Measurements from ENCODE around the gene LRSAM1.

LRSAM1 gene

DNA sequence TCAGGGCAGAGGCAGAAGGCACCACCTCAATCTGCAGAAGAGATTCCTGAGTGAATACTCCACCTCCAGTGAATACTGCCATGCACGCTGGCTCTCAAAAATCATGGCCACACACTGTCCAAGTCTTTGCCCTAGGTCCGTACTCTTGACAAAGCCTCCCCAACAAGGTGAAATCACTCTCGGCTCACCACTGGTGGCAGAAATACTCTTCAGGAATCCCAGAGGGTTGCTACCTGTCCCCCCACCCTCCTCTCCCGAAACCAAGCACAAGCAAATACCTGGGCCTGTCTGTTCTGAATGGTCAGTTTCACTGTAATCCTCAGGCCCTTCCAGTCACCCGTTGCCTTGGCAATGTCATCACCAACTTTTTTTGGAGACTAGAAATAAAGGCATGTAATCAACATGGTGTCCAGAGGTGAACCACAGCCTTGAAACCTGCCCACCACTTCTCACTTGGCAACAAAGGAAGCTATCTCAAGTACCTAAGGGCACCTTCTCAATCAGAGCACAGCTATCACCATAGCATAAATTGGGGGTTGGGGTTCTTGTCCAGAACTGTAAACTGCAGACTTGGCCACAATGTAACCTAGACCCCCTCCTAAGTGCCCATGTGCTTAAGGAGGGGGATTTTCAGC lies 1.9 kb upstream of the LRSAM1 start:
- peak; percentile 16 for DNase-seq (ENCODE audit: low read depth)
- H3K4me3 ChIP-seq (ENCODE audit: low read depth, low read length), result peak overlapping the region; percentile 100
- TF ChIP-seq MYC (IDR thresholded peaks at IDR 0.05; ENCODE audit: low read depth, low read length) (no peak), POLR2A (IDR thresholded peaks at IDR 0.05; ENCODE audit: extremely low read depth, insufficient read length) (no peak)
- TF ChIP-seq, protein P1, sequence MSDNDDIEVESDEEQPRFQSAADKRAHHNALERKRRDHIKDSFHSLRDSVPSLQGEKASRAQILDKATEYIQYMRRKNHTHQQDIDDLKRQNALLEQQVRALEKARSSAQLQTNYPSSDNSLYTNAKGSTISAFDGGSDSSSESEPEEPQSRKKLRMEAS (IDR thresholded peaks at IDR 0.05; ENCODE audit: low read depth, low read length), result no peak
- TF ChIP-seq, protein P2, sequence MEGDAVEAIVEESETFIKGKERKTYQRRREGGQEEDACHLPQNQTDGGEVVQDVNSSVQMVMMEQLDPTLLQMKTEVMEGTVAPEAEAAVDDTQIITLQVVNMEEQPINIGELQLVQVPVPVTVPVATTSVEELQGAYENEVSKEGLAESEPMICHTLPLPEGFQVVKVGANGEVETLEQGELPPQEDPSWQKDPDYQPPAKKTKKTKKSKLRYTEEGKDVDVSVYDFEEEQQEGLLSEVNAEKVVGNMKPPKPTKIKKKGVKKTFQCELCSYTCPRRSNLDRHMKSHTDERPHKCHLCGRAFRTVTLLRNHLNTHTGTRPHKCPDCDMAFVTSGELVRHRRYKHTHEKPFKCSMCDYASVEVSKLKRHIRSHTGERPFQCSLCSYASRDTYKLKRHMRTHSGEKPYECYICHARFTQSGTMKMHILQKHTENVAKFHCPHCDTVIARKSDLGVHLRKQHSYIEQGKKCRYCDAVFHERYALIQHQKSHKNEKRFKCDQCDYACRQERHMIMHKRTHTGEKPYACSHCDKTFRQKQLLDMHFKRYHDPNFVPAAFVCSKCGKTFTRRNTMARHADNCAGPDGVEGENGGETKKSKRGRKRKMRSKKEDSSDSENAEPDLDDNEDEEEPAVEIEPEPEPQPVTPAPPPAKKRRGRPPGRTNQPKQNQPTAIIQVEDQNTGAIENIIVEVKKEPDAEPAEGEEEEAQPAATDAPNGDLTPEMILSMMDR (IDR thresholded peaks at IDR 0.05; ENCODE audit: low read depth, low read length), result no peak

DNA sequence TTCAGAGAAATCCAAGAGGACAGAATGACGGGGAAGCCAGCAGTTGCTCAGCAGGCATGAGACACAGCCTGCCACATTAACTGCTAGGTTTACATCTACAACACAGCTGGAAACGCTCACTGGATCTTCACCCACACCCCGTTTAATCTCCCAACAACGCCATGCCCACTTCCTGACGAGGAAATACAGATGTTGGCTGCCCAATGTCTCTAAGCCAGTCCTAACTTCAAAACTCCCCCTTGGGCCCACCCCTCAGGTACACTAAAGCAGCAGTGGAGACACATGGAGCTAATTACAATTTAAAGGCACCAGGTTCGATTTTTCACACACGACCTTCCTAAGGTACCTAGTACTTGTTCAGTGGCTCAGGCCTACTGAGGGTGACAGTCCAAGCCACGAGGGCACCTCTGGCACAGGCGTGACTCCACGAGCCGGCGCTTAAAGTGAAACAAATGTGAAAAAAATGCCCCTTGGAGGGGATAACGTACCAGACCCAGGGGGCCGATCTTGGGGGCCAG lies 1.0 kb upstream of the LRSAM1 start:
- DNase-seq (ENCODE audit: low read depth), result peak; percentile 35
- TF ChIP-seq, protein P1 (IDR thresholded peaks at IDR 0.05; ENCODE audit: low read depth, low read length), result no peak
- H3K4me3 ChIP-seq (ENCODE audit: low read depth, low read length), result peak overlapping the region; percentile 100

DNA sequence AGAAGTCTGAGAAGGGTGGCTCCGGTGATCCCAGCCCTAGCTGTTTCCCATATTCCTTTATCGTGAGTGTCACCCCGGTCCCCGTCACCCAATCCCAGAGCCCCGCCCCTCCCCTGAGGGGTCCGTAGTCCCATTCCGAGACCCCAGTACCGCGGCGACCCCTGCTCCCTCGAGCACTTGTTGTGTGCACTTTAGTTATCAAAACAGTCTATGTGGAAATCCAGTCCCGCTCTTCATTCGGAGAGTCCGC lies 223 bp downstream of the LRSAM1 start:
- peak overlapping the region; percentile 100 for H3K4me3 ChIP-seq (ENCODE audit: low read depth, low read length)
- TF ChIP-seq, protein P2 (IDR thresholded peaks at IDR 0.05; ENCODE audit: low read depth, low read length), result no peak
- TF ChIP-seq MYC (IDR thresholded peaks at IDR 0.05; ENCODE audit: low read depth, low read length), result no peak
- TF ChIP-seq, protein P1 (IDR thresholded peaks at IDR 0.05; ENCODE audit: low read depth, low read length), result no peak
- no peak for TF ChIP-seq POLR2A (IDR thresholded peaks at IDR 0.05; ENCODE audit: extremely low read depth, insufficient read length)
- no peak for DNase-seq (ENCODE audit: low read depth)

DNA sequence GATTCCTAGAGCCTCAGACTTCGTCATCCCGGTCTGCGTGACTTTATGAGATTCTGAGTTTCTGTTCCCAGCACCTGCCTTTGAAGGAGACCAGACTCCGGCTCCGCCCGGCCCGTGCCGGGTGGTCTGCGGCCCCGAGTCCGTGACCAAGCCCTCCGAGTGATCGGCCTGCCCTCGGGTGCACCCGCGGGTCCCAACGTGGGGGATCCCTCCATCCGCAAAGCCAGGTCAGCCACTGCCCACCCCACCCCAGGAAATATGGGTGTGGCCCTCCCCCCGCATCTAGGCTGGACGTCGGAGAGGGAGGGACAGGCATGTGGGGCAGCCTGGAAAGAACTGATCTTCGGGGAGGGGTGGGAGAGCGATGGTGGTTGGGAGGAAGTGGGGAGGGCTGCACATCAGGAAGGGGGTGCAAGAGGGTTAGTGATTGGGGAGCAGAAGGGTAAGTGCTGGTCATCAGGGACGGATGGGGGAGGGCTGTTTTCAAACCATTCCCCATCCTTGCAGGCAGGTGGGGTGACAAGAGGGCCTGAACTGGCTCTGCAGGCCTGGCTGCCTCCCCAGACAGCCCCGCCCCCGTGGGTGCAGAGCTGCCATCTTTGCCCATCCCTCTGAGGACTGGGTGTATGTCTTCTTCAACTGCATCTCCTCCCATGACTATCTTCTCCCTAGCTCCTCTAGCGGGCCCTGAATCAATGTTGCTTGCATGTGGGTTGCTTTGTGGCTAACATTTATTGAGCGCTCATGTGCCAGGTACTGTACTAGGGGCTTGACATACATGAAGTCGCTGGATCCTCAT lies 747 bp downstream of the LRSAM1 start:
- TF ChIP-seq, protein P2 (IDR thresholded peaks at IDR 0.05; ENCODE audit: low read depth, low read length), result no peak
- TF ChIP-seq, protein P1 (IDR thresholded peaks at IDR 0.05; ENCODE audit: low read depth, low read length), result no peak
- H3K4me3 ChIP-seq (ENCODE audit: low read depth, low read length), result peak overlapping the region; percentile 100
- peak; percentile 61 for DNase-seq (ENCODE audit: low read depth)

DNA sequence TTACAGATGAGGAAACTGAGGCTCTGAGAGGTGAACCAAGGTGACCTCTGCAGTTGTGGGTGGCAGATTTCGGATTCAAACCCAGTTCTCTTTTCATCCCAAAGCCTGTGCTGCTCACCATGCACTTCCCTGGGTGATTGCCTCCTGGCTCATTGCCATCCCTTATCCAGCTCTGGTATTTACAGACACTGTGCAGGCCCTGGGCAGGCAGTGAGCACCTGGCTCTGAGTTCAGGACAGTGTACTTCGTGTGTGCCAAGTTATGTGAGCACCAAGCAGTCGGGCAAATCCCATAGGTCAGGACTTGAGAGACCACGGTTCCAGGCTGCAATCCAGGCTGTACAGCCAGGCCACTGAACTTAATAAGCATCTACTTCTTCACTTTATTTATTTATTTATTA lies 1.4 kb downstream of the LRSAM1 start:
- peak overlapping the region; percentile 100 for H3K4me3 ChIP-seq (ENCODE audit: low read depth, low read length)
- TF ChIP-seq MYC (IDR thresholded peaks at IDR 0.05; ENCODE audit: low read depth, low read length) (no peak), POLR2A (IDR thresholded peaks at IDR 0.05; ENCODE audit: extremely low read depth, insufficient read length) (no peak)
- TF ChIP-seq, protein P2 (IDR thresholded peaks at IDR 0.05; ENCODE audit: low read depth, low read length), result no peak
- TF ChIP-seq, protein P1 (IDR thresholded peaks at IDR 0.05; ENCODE audit: low read depth, low read length), result no peak
- DNase-seq (ENCODE audit: low read depth), result no peak

DNA sequence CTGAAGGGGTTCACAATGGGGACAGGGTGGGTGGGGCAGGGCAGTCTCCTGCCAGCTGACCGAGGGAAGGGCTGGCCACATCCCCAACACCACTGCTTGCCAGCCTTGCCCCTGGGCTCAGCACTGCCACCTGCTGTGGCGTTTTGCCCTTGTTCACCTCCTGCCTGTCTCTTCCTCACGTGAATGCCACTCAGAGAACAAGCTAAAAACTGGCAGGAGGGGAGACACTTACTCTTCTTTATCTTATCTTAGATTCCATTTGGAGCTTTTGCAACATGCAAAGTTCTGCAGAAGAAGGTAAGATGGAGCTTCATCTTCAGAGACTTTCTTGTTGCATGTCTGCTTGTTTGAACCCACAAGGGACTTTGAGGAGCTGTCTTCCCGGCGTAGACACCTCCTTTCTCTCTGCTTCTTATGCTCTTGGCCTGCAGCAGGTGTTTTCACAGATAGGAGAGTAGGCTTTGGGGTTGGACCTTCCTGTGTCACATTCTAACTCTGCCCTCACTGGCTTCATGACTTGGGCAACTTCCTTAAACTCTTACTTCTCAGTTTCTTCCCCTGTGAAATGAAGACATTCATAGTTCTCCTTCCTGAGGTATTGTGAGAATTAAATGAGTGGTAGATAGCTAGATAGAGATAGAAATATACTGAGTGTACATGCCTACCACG lies 4.1 kb downstream of the LRSAM1 start:
- DNase-seq (ENCODE audit: low read depth), result peak; percentile 86
- H3K4me3 ChIP-seq (ENCODE audit: low read depth, low read length), result peak overlapping the region; percentile 32
- TF ChIP-seq, protein P2 (IDR thresholded peaks at IDR 0.05; ENCODE audit: low read depth, low read length), result peak; percentile 28
- TF ChIP-seq MYC (IDR thresholded peaks at IDR 0.05; ENCODE audit: low read depth, low read length), result peak; percentile 72
- TF ChIP-seq, protein P1 (IDR thresholded peaks at IDR 0.05; ENCODE audit: low read depth, low read length), result peak; percentile 62; the same call in 1 of the 2 replicates
- no peak for TF ChIP-seq POLR2A (IDR thresholded peaks at IDR 0.05; ENCODE audit: extremely low read depth, insufficient read length)

All from NB4 (cell line).